Subcutaneous adipose tissue (tissue), 4 donors: ENCODE measurements around the gene MPC1. TPM values are rescaled to one million over a fixed set of nuclear protein-coding genes. Genes with fewer than 3 reads are reported as not detected.

ENCODE experiments used
- CTCF ChIP-seq: fragments of 450-650 bp; IDR thresholded peaks from one replicate; pipeline ENCODE4 v1.5.1; 2016; ENCODE audit warnings: low read depth, mild to moderate bottlenecking, control low read depth, antibody characterized with exemption, moderate library complexity
- total RNA-seq, 4 donors: library from RNA; depleted of rRNA; stranded (reverse); fragments of >200 nt; gene quantifications; one replicate each; pipeline ENCODE4 v1.1.0, GENCODE V29; 2016

MPC1 gene
- total RNA-seq, 4 donors from 2014 or later, result 59.7 to 118 (median 94.1) TPM

GRCh38 chr6:166338854-166339253, 43.9 kb downstream of the MPC1 start:
- TF ChIP-seq CTCF, result no peak

DNA sequence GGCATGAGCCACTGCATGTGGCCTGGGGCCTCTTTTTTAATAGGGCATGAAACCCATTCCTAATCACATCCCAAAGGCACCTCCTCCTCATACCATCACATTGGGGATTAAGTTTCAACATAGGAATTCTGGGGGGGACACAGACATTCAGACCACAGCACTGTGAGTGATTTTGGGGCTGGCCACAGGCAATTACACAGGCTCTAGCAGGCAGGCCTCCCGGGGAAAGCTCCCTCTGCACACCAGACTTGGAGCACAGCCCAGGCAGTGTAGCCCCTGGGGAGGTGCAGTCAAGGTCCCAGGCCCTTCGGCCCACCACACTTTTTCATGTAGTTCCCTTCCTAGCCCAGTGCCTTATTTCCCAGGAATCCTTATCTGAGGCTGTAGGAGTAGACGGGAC, 45.9 kb downstream of the MPC1 start:
- TF ChIP-seq CTCF, result no peak

GRCh38 chr6:166335378-166336302, 47.1 kb downstream of the MPC1 start:
- no peak for TF ChIP-seq CTCF

DNA sequence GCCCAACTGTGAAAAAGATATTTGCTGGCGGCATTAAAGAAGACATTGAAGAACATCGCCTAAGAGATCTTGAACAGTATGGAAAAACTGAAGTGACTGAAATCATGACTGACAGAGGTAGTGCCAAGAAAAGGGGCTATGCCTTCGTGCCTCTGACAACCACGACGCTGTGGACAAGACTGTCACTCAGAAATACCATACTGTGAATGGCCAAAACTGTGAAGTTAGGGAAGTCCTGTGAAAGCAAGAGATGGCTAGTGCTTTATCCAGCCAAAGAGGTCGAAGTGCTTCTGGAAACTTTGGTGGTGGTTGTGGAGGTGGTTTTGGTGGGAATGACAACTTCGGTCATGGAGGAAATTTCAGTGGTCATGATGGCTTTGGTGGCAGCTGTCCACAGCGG, 47.9 kb downstream of the MPC1 start:
- TF ChIP-seq CTCF, result no peak

DNA sequence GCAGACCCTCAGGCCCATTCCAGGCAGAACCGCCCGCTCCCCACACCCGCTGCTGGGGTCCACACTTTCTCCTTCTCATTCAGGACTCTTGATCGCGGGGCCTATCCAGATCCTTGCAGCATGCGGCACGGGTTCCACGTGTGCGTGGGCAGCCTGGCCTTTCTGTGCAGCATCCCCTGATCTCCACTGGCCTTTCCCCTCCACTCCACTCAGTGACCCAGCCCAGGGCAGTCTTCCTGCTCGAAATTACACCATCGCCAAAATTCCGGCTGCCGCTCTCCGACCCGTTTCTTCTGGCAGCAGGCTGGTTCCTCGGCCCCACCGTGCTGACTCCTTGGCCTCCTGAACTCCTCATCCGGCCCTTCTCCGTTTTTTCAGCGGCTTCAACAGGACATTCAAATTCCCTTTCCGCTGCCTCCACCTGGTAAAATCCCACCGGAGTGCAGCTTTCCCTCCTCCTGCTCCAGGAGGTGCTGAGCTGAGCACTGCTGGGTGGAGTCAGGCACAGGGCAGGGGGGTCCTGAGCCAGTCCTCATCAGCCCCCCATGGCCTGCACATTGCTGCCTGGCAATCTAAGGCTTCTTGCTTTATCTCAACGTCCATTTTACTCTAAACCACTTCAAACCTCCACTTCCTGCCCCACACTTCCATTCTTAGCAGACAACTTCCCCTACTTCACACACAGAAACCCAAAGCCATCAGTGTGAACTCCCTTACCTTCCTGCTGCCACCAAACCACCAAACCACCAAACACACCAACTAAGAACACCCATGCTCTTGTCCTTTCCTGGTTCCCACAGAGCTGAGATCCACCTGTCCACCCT, 49.4 kb downstream of the MPC1 start:
- TF ChIP-seq CTCF, result no peak

- no peak for TF ChIP-seq CTCF
These were observed 51.0 kb downstream of the MPC1 start for GRCh38 chr6:166331503-166332415.
